H54 (cell line): ENCODE results near the gene HBZ.
"Not testable (repeated sequence)": the region's sequence is repeated elsewhere in the genome, so short reads cannot be mapped to it uniquely, and the experiment has no call there.

Source experiments
- DNase-seq: peaks from one replicate; pipeline ENCODE4 v3.0.0; 2011; ENCODE audit warnings: low spot score, mixed read lengths; ENCODE audit not compliant: insufficient read length
- FAIRE-seq: peaks from 3 replicates; lab custom pipeline; 2011; peaks lifted over from hg19 to GRCh38; lab: Jason Lieb, UNC
- POLR2A ChIP-seq: IDR thresholded peaks from 2 replicates; pipeline ENCODE4 v1.6.1; 2011; ENCODE audit warnings: low read depth, mild to moderate bottlenecking, low read length

HBZ gene

GRCh38 chr16:146646-147045 lies 5.8 kb upstream of the HBZ start:
- DNase-seq, result no peak
- no peak for FAIRE-seq

DNA sequence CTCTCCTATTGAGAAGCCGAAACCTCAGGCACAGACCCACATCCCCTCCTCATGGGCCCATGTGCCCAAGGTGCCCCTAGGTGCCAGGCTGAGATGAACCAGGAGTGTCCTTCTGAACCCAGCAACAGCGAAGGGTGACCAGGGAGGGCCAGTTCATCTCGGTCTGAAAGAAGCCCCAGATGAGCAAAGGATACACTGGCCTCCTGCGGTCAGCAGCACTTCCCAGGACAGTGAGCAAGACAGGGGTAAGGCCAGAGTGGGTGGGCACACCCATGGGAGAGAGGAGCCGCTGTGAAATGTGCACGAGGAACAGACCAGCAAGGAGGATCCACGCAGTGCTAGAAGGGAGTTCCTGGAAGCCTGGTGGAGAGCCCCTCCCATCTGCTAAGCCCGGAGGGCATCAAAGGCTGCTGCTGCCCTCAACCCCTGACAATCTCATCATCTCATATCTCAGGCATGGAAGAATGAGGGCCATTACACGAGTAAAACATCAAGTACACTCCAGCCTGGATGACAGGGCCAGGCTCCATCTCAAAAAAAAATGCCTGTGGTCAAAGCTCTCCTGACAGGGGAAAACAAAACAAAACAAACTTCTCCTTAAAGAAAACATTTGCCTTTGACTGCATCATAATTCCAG lies 3.3 kb upstream of the HBZ start:
- DNase-seq, result no peak
- no peak for TF ChIP-seq POLR2A
- FAIRE-seq, result no peak

More at GRCh38 chr16:146646-147045, 5.8 kb upstream of the HBZ start:
- TF ChIP-seq POLR2A, result no peak

- not testable (repeated sequence) for DNase-seq, FAIRE-seq
These were observed 681 bp downstream of the HBZ start for GRCh38 chr16:153129-153521.

GRCh38 chr16:153550-154216 lies 1.2 kb downstream of the HBZ start:
- FAIRE-seq, DNase-seq: not testable (repeated sequence)

DNA sequence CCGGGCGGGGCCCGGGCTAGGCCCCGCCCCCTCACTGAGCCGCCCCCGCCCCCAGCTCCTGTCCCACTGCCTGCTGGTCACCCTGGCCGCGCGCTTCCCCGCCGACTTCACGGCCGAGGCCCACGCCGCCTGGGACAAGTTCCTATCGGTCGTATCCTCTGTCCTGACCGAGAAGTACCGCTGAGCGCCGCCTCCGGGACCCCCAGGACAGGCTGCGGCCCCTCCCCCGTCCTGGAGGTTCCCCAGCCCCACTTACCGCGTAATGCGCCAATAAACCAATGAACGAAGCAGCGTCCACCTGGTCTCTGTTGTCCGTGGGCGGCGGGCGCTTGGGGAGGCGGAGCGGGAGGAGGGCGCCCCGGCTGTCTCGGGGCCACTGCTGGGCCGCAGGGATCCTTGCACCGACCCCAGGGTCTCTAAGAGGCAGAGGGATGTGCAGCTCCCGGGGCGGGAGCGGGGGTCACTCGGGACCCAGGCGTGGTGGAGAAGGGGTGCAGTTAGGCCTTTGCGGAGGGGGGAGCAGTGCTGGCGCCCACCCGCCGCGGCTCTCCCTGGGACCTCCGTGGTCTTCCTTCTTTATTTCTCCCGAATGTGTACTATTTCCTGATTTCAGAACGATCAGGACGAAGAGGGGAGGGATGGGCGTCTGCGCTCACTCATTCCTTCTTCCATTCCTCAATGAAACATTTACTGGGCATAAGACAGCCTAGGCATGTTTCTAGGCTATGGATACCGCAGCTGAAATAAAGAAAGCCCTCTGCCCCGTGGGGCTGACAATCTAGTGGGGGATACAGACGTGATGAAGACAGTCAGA lies 2.0 kb downstream of the HBZ start:
- DNase-seq (no peak), FAIRE-seq (no peak)
- TF ChIP-seq POLR2A, result no peak

DNA sequence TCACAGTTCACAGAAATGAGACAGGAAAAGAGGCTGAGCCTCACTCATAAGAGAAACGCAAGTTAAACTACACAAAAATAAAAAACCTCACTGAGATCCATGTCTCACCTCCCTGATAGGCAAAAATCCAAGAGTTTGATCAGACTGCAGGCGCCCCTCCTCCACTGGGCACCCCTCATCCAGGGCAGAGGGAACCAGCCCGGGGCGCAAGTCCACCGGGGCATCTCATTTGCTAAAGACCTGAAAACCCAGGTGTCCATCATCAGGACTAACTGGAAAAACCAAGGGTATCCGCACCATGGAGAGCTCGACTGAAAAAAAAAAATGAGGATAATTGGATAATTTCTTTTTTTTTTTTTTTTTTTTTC lies 2.6 kb downstream of the HBZ start:
- DNase-seq, result no peak
- no peak for FAIRE-seq
- no peak for TF ChIP-seq POLR2A

GRCh38 chr16:159136-159849 lies 6.8 kb downstream of the HBZ start:
- no peak for TF ChIP-seq POLR2A
- FAIRE-seq (no peak), DNase-seq (no peak)

DNA sequence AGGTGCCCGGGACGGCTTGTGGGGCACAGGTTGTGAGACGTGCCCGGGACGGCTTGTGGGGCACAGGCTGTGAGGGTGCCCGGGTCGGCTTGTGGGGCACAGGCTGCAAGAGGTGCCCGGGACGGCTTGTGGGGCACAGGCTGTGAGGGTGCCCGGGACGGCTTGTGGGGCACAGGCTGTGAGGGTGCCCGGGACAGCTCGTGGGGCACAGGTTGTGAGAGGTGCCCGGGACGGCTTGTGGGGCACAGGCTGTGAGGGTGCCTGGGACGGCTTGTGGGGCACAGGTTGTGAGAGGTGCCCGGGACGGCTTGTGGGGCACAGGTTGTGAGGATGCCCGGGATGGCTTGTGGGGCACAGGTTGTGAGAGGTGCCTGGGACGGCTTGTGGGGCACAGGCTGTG lies 7.8 kb downstream of the HBZ start:
- FAIRE-seq, DNase-seq: not testable (repeated sequence)

DNA sequence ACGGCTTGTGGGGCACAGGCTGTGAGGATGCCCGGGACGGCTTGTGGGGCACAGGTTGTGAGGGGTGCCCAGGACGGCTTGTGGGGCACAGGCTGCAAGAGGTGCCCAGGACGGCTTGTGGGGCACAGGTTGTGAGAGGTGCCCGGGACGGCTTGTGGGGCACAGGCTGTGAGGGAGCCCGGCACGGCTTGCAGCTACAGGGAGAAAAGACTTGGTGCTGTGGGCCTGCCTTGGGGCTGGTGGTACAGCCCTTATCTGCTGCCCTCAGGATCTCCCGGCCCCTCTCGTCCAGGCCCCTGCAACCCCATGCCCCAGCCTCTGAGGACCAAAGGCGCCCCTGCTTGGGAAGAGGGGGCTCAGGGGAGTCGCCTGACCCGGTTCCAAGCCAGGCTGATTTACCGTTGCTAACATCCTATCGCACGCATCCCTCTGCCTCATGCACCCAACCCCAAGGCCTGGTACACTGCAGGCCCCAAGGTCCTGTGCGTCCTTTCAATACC lies 8.3 kb downstream of the HBZ start:
- TF ChIP-seq POLR2A, result no peak
- no peak for FAIRE-seq

GRCh38 chr16:162271-162991 lies 10.0 kb downstream of the HBZ start:
- no peak for FAIRE-seq
- DNase-seq, result no peak
- no peak for TF ChIP-seq POLR2A

More for the DNA sequence above, 8.3 kb downstream of the HBZ start:
- no peak for DNase-seq

GRCh38 chr16:163139-163538 lies 10.7 kb downstream of the HBZ start:
- not testable (repeated sequence) for FAIRE-seq, DNase-seq

DNA sequence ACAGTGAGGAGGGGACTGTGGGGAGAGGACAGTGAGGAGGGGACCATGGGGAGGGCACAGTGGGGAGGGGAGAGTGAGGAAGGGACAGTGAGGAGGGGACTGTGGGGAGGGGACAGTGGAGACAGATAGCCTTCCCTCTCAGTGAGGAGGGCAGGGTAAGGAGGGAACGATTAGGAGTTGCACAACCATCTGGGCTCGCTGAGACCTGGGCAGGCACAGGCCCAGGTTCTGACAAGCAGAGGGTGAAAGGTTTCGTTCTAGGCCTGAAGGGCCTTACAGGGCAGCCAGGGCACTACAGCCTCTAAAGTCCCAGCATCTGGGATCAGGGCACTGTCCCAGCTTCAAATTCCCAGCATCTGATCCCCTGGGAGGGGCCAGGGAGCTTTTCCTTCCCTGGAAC lies 11.3 kb downstream of the HBZ start:
- FAIRE-seq, DNase-seq: not testable (repeated sequence)

DNA sequence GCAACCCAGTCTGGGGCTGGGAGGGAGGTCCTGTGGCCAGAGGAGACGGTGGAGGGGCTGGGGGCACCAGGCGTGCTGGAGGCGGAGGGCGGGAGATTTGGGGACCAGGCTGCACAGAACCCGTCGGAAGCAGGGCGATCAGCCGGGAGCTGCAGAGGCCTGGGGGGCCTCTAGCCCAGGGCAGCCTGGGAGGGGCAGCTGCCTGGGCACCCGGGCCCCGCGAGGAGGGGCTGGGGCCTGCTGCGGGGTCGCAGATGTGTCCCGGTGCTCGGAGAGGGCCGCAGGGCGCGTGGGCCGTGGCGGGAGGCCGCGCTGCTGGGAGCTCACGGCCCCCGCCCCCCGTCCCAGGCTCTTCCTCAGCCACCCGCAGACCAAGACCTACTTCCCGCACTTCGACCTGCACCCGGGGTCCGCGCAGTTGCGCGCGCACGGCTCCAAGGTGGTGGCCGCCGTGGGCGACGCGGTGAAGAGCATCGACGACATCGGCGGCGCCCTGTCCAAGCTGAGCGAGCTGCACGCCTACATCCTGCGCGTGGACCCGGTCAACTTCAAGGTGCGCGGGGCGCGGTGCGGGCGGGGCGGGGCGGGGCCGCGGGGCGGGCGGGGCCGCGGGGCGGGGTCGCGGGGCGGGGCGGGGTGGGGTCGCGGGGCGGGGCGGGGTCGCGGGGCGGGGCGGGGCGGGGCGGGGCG lies 11.8 kb downstream of the HBZ start:
- not testable (repeated sequence) for DNase-seq, FAIRE-seq
